COLO829 (cell line): ENCODE measurements around the gene ATG7.
A peak's percentile ranks its signal among the peaks of the same experiment; 100 is the strongest.
"Not testable (repeated sequence)": the region's sequence is repeated elsewhere in the genome, so short reads cannot be mapped to it uniquely, and the experiment has no call there.

Experiments used
- DNase-seq: peaks from one replicate; pipeline ENCODE4 v3.0.0; 2012; ENCODE audit warnings: low spot score

Gene ATG7

DNA sequence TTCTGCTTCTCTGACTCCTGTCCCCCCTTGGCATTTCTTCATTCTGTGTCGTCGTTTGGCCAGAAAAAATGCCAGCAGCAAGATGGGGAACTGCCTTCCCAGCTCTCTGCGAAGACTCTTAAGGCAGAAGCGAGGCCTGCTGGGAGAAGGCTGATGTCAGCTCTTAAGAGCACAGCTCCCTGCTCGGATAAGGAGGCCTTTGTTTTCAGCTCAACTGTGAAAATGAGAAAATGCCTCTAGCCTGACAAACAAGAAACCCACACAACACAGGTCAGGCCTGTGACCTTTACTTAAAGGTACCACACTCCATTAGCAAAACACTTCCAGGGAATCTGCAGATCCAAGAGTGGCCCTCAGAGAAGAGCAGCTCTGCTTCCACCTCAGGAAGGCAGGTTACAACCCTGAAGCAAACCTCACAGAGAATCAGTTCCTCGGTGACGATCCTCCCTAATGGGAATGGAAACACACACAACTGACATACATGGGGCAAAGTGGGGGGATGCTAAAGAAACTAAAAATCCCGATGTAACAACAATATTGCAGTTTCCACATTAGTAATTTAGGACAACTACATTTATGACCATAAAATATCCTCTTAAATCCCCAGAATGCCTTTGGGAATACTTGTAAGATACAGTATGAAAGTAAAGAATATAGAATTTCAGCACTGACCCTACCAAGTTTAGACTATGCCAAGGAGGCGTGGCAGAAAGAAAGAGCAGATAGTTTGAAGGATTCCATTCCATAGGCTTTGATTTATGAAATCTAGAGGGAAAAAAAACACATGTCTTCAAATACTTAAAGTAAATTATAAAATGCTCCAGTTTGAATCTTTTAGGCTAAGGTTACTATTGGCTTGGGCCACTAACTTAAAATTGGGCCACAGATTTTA is 319.4 kb downstream of the ATG7 start:
- peak; percentile 91 for DNase-seq

DNA sequence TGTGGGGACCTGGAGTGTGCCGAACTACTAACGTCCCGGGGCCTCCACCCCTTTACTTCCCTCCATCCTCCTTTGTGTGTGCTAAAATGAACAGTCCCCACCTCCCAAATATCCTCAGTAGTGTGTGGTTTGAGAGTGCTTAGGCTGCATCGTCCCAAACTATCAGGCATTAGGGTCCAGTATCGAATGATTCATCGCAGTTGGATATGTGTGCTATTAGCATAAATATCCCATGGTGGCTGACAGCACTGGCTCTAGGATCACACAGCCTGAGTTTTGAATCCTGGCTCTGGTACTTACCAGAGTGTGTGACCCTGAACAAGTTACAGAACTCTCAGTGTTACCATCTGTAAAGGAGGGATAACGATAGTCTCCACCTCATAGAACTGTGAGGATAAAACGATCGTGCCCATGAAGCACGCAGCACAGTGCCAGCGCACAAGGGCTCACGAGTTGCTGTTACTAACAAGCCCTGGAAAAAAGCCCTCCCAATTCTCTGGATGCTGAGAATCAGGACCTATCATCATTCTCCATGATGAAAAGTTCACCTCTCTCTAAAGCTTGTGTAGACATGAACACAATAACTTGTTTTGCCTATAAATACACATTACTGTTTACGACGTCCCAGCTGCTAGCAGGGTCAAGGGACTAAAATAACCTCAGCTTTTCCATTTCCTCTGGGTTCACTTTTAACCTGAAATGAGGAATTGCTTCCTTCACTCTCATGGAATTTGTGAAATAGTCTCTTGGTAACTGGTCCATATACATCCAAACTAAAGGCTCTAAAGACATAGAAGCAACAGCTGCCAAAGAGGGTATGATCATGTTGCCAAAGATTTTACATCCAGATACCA is 320.5 kb downstream of the ATG7 start:
- DNase-seq: no peak

DNA sequence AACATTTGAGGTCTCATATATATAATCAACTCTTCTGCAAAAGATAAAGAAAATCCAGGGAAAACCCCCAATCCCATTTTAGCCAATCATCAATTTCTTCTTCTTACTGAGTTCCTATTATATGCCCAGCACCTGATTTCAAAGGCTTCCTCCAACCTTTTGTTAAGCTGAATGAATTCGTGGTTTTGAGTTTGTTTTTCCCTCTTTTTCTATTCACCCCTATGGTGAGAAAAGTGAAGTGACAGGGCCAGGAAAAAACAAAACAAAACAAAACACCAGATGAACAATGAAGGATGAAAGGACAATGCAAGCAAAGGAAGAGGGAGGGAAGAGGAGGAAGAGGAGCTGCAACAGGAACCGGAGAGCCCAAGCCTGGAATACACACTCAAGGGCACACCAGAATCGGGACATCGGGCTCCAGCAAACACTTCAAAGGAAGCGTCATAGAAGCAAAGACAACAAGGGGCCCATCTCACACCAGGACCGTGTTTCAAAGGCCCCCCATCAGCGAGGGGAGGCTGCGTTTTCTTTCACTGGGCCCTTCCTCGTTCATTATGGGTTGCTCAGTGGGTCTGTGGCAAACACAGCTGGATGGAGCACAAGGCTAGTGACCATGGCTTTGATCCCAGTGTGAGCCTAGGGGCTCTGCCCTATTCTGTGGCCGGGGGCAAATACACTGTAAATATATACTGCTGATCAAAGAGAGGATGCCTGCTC is 321.3 kb downstream of the ATG7 start:
- no peak for DNase-seq

DNA sequence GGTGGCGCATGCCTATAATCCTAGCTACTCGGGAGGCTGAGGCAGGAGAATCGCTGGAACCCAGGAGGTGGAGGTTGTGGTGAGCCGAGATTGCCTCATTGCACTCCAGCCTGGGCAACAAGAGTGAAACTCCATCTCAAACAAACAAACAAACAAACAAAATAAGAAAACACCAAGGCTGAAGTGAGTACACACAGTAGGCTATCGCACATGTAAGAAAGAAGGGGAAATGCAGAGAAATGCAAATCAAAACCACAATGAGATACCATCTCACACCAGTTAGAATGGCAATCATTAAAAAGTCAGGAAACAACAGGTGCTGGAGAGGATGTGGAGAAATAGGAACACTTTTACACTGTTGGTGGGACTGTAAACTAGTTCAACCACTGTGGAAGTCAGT is 322.8 kb downstream of the ATG7 start:
- DNase-seq: not testable (repeated sequence)

DNA sequence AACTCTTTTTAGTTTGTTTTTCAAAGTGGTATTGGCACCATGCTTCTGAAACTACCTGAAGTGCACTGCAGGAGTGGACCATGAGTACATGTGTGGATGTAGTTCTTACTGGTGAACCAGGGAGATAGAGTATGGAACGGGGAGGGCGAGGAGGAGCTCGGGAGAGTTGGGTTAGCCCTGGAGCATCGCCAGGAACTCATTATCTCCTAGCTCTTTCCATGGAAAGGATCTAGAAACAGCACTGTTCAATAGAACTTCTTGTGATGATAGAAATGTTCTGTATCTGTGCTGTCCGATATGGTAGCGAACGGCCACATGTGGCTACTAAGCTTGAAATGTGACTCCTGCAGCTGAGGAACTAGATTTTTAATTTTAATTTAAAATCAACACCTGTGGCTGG is 324.2 kb downstream of the ATG7 start:
- no peak for DNase-seq

DNA sequence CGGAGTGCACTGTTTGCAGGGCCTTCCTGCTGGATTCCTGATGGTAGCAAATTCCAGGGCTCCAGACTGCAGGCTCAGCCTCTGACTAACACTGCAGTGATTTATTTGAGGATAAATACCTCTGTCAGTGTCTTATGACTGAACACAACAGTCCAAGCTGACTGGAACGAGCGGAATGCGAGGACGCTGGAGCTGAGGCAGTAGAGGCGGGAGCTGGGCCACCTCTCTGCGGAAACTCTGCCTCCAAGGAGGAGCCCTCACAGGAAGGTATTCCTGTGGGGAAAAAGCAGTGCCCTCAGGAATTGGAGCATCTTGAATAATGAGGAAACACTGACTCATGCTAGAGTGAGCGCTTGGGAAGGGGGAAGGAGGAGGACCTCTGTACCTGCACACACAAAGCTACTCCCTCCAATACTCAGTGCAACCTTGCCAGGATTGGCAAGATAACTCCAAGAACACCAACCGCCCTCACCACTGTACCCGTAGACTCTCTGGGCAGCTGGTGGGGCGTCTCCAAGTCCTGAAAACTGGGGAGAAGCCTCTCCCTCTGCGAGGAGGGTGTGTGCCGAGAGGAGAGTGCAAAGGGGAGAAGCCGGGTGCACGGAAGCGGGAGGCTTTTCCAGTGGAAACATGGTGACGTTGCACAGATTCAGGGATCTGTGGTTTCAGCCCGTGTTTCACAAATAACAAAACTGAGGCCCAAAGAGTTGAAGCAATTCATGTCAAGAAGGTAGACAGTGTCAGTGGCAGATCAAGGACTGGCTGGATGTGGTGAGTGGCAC is 328.5 kb downstream of the ATG7 start:
- DNase-seq: peak; percentile 57

DNA sequence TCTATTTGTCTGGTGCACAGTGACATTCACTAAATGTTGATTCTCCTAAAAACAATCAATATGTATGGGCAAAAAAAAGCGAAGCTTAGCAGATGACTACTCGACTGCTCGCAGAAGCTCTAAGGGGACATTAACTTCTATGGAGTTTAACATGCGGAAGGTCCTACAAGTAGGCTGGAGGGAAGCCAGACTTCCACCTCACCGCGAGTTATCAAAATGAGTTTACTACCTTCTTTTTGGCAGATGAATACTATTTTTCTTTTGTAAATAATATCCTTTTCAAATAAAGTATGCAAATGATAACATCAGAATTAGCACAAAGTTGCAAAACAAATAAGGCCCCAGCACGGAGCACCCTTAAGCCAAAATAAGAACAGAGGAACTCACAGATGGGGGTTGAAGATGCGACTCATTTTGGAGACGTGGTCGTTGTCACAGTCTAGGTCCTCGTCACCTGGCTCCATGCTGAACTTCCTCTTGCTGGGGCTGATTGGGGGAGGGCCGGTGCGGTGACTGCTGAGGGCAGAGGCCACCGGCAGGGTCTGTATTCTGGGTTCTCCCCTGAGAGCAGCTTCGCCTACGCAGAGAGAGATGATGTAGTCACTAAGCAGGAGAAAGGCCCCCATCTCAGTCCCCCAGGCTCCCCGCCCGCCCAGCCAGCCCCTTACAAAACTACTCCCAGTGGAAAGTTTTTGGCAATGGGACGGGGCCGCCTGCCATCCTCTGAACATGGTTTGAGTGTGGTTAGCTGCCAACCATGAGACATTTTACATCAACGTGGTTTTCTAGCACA is 329.4 kb downstream of the ATG7 start:
- no peak for DNase-seq

DNA sequence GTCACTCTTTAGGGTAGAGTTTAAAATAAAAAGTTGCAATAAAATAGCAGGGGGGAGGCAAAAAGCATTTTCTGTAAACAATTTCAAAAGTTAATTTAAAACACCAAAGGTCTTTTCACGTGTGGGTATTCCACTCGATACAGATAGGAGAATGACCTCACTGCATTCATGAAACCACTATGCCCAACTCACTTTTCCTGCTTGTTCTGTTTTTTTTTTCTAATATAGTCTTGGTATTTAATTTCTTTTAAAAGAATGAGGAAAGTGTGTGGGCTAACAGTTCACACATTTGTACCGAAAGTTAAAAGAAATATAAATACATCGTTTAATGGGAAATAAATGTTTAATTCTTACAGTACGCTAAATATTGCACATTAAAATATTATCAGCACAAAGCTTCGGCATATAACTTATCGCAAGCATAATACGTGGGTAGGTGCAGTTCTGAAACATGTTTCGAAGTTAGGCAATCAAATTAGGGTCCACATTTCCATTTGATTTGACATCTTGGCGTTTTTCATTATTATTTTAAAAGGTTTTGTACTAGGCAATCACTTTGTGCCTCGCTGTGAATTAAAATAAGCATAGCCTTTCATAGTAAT is 330.1 kb downstream of the ATG7 start:
- no peak for DNase-seq

DNA sequence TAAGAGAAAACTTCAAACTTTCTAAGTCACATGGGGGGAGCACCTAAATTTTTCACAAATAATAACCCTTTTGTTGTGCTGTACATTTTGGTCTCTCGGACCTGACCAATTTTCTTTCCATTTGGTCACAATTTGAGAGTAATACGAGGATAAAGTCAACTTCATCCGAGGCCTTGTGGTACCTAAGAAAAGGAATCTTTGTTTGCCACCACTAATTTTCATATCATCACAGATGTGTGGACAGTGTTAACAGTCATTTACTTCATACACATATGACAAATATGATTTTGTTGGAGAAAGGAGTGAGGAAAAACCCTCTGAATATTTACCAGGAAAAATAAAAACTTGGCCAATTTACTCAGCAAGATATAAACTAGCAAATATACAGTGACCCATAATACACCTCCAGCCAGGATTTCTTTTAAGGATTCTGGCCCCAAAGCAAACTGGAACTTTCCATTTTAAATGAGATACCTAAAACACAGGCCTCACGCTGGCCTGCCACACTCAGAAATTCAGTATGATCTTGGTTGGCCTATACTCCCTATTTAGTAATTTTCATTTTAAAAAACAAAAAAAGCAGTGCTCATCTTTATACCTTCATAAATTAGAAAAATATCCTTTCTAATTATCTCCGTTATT is 330.8 kb downstream of the ATG7 start:
- no peak for DNase-seq

DNA sequence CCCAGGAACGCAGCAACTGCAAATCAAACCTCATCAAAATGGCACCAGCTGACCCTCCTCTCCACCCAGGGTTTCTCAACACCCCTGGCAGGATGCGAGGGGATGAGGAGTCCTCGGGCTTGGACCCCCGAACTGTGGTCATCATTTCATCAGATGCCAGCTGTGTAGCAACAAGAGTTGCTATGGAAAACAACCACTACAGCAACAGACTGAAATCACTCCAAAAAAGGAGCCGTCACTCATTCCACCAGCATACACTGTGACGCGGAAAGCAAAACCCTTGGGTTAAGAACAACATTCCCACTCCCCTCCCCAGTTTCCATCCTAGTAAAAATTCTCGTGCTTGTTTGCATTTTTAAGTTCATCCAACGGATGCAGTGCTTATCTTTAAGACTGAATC is 331.4 kb downstream of the ATG7 start:
- no peak for DNase-seq

DNA sequence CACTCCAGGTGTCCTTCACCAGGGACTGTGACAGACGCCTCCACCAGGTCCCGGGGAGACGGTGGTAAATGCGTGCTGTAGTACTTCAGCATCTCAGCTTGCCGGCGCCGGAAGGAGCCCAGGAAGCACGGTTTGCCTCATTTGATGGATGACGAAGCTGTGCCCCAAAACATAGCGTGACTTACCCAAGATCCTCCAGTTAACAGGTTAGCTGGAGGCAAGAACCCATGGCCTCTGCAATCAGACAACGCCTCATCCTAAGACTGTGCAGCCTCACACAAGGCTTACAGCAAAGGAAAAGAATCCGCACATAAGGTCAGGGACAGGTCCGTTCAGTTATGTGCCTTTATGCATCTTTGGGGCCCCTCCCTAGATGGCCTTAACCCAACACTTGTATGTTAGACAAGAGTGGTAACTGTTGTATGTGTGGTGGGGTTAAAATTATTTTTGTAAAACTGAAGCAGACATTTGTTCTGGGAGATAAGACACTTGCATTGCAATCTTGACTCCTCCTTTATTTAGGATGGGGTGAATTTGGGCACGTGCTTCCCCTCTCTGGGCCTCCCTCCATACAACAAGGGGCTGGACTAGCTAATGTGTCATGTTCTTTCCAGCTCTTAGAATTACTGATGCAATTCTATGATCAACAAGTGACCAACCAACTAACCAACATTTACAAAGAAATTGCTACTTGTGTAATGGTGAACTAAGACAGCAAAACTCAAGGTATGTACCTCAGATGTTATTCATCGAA is 332.1 kb downstream of the ATG7 start:
- DNase-seq: no peak

DNA sequence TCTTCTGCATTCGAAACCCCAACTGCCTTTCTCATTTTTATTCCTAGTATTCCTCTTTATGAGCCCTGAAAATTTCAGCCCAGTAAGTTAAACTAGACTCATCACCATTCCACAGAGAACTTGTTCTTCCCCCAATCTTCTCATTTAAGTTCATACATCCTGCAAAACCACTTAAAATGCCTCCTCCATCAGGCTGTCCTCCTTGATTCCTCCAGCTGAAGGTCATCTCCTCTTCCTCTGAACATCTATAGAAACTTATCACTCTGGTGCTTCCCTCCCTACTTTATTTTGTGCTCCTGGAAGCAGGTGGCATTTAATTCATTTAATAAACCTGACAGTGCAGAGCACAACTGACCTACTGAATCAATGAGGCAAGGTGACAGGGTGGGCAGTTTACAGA is 333.2 kb downstream of the ATG7 start:
- DNase-seq: no peak

DNA sequence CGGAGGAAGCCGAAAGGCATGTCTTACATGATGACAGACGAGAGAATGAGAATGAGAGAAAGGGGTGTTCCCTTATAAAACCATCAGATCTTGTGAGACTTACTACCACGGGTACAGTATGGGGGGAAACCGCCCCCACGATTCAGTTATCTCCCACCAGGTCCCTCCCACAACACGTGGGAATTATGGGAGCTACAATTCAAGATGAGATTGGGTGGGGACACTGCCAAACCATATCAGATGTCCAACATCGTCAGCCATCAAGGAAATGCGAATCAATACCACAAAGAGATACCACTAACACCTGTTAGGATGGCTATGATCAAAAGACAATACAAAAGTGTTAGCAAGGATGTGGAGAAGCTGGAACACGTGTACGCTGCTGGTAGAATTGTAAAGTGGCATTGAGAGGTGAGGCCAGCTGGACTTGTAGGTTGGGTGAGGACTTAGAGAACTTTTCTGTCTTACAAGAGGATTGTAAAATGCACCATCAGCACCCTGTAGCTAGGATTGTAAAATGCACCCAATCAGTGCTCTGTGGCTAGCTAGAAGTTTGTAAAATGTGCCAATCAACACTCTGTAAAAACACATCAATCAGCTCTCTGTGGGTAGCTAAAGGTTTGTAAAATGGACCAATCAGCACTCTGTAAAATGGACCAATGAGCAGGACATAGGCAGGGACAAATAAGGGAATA is 334.0 kb downstream of the ATG7 start:
- DNase-seq: no peak

DNA sequence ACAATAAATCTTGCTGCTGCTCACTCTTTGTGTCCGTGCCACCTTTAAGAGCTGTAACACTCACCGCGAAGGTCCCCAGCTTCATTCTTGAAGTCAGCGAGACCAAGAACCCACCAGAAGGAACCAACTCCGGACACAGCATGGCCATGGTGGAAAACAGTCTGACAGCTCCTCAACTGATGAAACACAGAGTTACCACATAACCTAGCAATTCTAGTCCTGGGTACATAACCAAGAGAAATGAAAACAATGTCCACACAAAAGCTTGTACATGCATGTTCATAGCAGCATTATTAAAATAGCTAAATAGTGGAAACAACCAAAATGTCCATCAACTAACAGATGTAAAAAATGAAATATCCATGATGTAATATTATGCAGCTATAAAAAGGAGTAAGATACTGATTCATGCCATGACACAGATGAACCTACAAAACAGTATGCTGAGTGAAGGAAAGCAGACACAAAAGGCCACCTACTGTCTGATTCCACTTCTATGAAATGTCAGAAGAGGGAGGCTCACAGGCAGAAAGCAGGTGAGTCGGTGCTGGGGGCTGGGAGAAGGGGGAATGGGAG is 334.8 kb downstream of the ATG7 start:
- DNase-seq: no peak
